OCI-LY1 (cell line): ENCODE data around the gene SH3D19.

Source experiments
- H2AFZ ChIP-seq: fragments of 200-600 bp; sonication (generic), shearing (Covaris generic); 2 replicates; pipeline ENCODE4 v1.6.0; 2014; ENCODE audit warnings: antibody characterized with exemption, mild to moderate bottlenecking, low read length
- H3F3A ChIP-seq: fragments of 200-600 bp; sonication (generic), shearing (Covaris generic); 2 replicates; pipeline ENCODE4 v1.6.0; 2014; ENCODE audit warnings: mild to moderate bottlenecking, antibody characterized with exemption, low read length, moderate library complexity; ENCODE audit not compliant: insufficient read depth
- H3K27ac ChIP-seq: fragments of 200-600 bp; sonication (generic); 2 replicates; pipeline ENCODE4 v1.5.1; 2014; ENCODE audit warnings: low read length, mixed run types, mild to moderate bottlenecking, low read depth; ENCODE audit not compliant: poor library complexity, severe bottlenecking
- H3K27me3 ChIP-seq: fragments of 200-600 bp; sonication (generic); 2 replicates; pipeline ENCODE4 v1.6.0; 2014; ENCODE audit warnings: antibody characterized with exemption, mild to moderate bottlenecking, low read length, moderate library complexity; ENCODE audit not compliant: insufficient read depth
- H3K36me3 ChIP-seq: fragments of 200-600 bp; sonication (generic); 2 replicates; pipeline ENCODE4 v1.6.1; 2014; ENCODE audit warnings: mild to moderate bottlenecking, antibody characterized with exemption, low read length, moderate library complexity, mixed read lengths; ENCODE audit not compliant: insufficient read depth
- H3K4me1 ChIP-seq: fragments of 200-600 bp; sonication (generic); 2 replicates; pipeline ENCODE4 v1.5.1; 2014; ENCODE audit warnings: mild to moderate bottlenecking, low read length, moderate library complexity; ENCODE audit not compliant: insufficient read depth, severe bottlenecking
- H3K4me2 ChIP-seq: fragments of 200-600 bp; sonication (generic), shearing (Covaris generic); 2 replicates; pipeline ENCODE4 v1.6.1; 2014; ENCODE audit warnings: low read length
- H3K4me3 ChIP-seq: fragments of 200-600 bp; sonication (generic); 2 replicates; pipeline ENCODE4 v1.5.1; 2014; ENCODE audit warnings: low read length, low read depth, mild to moderate bottlenecking, mixed read lengths; ENCODE audit not compliant: poor library complexity, severe bottlenecking
- H3K79me2 ChIP-seq: fragments of 200-600 bp; shearing (Covaris generic); 2 replicates; pipeline ENCODE4 v1.6.1; 2016; ENCODE audit warnings: mixed run types, low read length, mixed read lengths; ENCODE audit not compliant: insufficient read depth
- H3K9ac ChIP-seq: fragments of 200-600 bp; sonication (generic), shearing (Covaris generic); 2 replicates; pipeline ENCODE4 v1.6.1; 2014; ENCODE audit warnings: mild to moderate bottlenecking, low read length, mixed read lengths
- H3K9me2 ChIP-seq: fragments of 200-600 bp; sonication (generic), shearing (Covaris generic); 2 replicates; pipeline ENCODE4 v1.6.1; 2014; ENCODE audit warnings: low read depth, mild to moderate bottlenecking, low read length, mixed read lengths
- H3K9me3 ChIP-seq: fragments of 200-600 bp; shearing (Covaris generic); 2 replicates; pipeline ENCODE4 v1.6.1; 2014; ENCODE audit warnings: low read length, mixed read lengths
- H4K20me1 ChIP-seq: fragments of 200-600 bp; sonication (generic), shearing (Covaris generic); 2 replicates; pipeline ENCODE4 v1.6.0; 2016; ENCODE audit warnings: mild to moderate bottlenecking, low read length; ENCODE audit not compliant: insufficient read depth
- EZH2 ChIP-seq: fragments of 200-600 bp; sonication (generic), shearing (Covaris generic); IDR thresholded peaks from 2 replicates; pipeline ENCODE4 v1.8.0; 2017; ENCODE audit warnings: borderline replicate concordance, mixed run types, mild to moderate bottlenecking, antibody characterized with exemption, low read length, moderate library complexity, mixed read lengths
- TF ChIP-seq, protein P1 (sequence below): fragments of 200-600 bp; sonication (generic), shearing (Covaris generic); IDR thresholded peaks from 2 replicates; pipeline ENCODE4 v1.5.1; 2017; ENCODE audit warnings: mild to moderate bottlenecking, antibody characterized with exemption, low read length, moderate library complexity, mixed read lengths

SH3D19 gene

DNA sequence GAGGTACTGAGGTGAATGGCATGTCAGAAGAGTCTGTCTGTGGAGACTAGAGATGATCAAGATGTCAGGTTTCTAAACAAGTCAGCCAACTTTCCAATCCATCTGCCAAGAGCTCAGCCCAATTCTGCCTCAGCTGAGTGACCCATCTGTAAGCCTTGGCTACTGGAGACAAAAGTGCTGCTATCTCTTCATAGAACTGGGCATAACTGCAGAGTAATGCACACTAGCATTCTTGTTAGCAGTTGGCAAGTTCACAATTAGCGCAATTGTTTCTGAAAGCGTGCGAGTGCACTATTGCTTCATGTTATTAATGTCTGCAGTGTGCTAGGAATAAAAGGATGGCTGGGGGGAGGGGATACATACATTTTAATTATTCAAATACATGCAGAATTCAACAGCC, 32.9 kb upstream of the SH3D19 start:
- Histone ChIP-seq H3K4me2 (no peak overlapping the region), H3K9ac (no peak overlapping the region), H3K4me3 (no peak overlapping the region), H3F3A (no peaks in the 10 kb centered on the region), H4K20me1 (no peaks in the 10 kb centered on the region), H3K79me2 (no peaks in the 10 kb centered on the region), H3K27me3 (no peaks in the 10 kb centered on the region), H3K9me2 (no peaks in the 10 kb centered on the region), H3K36me3 (no peaks in the 10 kb centered on the region), H3K4me1 (no peaks in the 10 kb centered on the region), H3K27ac (no peak overlapping the region), H2AFZ (no peak overlapping the region), H3K9me3 (no peaks in the 10 kb centered on the region)
- TF ChIP-seq EZH2: no peak
- TF ChIP-seq, protein P1, sequence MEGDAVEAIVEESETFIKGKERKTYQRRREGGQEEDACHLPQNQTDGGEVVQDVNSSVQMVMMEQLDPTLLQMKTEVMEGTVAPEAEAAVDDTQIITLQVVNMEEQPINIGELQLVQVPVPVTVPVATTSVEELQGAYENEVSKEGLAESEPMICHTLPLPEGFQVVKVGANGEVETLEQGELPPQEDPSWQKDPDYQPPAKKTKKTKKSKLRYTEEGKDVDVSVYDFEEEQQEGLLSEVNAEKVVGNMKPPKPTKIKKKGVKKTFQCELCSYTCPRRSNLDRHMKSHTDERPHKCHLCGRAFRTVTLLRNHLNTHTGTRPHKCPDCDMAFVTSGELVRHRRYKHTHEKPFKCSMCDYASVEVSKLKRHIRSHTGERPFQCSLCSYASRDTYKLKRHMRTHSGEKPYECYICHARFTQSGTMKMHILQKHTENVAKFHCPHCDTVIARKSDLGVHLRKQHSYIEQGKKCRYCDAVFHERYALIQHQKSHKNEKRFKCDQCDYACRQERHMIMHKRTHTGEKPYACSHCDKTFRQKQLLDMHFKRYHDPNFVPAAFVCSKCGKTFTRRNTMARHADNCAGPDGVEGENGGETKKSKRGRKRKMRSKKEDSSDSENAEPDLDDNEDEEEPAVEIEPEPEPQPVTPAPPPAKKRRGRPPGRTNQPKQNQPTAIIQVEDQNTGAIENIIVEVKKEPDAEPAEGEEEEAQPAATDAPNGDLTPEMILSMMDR: no peak

DNA sequence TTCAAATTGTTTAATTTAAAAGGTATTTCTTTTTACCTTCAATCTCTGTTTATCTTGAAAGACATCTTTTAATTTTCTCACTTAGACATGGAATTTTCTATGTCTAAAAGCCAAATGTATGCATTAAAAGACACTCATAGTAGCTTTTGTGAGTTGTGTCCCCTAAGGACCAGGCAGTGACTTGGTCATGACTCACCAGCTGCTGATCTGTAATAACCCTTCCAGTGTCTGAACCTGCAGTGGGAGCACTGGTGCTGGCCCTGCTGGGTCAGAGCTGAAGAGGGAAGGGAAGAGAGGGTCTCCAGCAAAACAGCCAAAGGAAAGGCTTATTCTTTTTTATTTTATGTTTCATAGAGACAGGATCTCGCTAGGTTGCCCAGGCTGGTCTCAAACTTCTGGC, 31.1 kb upstream of the SH3D19 start:
- TF ChIP-seq, protein P1: no peak
- no peak for TF ChIP-seq EZH2
- no peaks in the 10 kb centered on the region for H3K4me1 ChIP-seq

DNA sequence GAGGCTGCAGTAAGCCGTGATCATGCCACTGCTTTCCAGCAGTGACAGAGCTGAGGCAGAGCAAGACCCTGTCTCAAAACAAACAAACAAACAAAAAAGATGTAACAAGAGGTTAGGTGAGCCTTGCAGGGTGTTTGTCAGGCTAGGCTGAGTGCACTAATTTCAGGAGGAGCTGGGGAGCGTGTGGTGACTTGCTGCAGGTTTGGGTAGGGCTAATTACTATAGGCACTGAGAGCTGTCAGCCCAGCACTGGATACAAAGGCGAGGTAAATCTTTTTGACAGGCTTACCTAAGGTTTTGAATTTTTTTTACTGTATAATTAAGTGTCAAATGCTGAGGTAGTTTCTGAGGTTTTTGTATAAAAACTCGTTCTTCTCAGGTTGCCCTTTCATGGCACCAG, 29.8 kb upstream of the SH3D19 start:
- no peak overlapping the region for H3K27ac ChIP-seq
- H3K9me3 ChIP-seq: no peaks in the 10 kb centered on the region
- no peaks in the 10 kb centered on the region for H3K27me3 ChIP-seq
- H4K20me1 ChIP-seq: no peaks in the 10 kb centered on the region
- H3K4me1 ChIP-seq: no peaks in the 10 kb centered on the region
- no peak overlapping the region for H3K4me3 ChIP-seq
- H2AFZ ChIP-seq: no peak overlapping the region
- no peaks in the 10 kb centered on the region for H3K9me2 ChIP-seq
- no peaks in the 10 kb centered on the region for H3K36me3 ChIP-seq
- H3K79me2 ChIP-seq: no peaks in the 10 kb centered on the region
- no peaks in the 10 kb centered on the region for H3F3A ChIP-seq
- TF ChIP-seq EZH2: no peak
- TF ChIP-seq, protein P1: no peak
- no peak overlapping the region for H3K9ac ChIP-seq
- no peak overlapping the region for H3K4me2 ChIP-seq

More for the DNA sequence above, 31.1 kb upstream of the SH3D19 start:
- Histone ChIP-seq H3K9me2 (no peaks in the 10 kb centered on the region), H3K4me2 (no peak overlapping the region), H3K36me3 (no peaks in the 10 kb centered on the region), H3K9me3 (no peaks in the 10 kb centered on the region), H3K27me3 (no peaks in the 10 kb centered on the region), H2AFZ (no peak overlapping the region), H3F3A (no peaks in the 10 kb centered on the region), H3K4me3 (no peak overlapping the region), H3K79me2 (no peaks in the 10 kb centered on the region), H3K9ac (no peak overlapping the region), H3K27ac (no peak overlapping the region), H4K20me1 (no peaks in the 10 kb centered on the region)
